HS-5 (cell line): Measurements from ENCODE around the gene CCDC8.
A peak's percentile ranks its signal among the peaks of the same experiment; 100 is the strongest.
"Not testable (repeated sequence)": the region's sequence is repeated elsewhere in the genome, so short reads cannot be mapped to it uniquely, and the experiment has no call there.

ENCODE experiments used
- DNase-seq: peaks from one replicate; pipeline ENCODE4 v3.0.0-alpha.2; 2012; ENCODE audit warnings: low read depth

CCDC8 gene

GRCh38 chr19:46413262-46414031 lies at the start of gene CCDC8:
CCDC8 (minus strand) TSS chr19:46413564; CDS start chr19:46412810, 754 bp downstream.
- DNase-seq, result no peak

- no peak for DNase-seq
These were observed 48.2 kb upstream of the CCDC8 start for GRCh38 chr19:46461537-46461936.

DNA sequence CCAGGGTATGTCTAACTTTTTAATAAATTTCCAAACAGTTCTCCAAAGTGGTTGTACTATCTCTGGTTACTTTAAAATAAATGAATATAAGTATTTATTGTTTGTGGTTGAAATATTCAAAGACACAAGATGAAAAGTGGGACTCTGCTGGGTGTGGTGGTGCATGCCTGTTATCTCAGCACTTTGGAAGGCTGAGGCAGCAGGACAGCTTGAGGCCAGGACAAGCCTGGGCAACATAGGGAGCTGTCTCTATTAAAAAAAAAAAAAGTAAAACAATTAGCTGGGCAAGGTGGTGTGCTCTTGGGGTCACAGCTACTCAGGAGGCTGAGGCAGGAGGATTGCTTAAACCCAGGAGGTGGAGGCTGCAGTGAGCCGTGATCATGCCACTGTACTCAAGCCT lies 47.6 kb upstream of the CCDC8 start:
- no peak for DNase-seq

GRCh38 chr19:46460055-46460454 lies 46.7 kb upstream of the CCDC8 start:
- DNase-seq, result no peak

DNA sequence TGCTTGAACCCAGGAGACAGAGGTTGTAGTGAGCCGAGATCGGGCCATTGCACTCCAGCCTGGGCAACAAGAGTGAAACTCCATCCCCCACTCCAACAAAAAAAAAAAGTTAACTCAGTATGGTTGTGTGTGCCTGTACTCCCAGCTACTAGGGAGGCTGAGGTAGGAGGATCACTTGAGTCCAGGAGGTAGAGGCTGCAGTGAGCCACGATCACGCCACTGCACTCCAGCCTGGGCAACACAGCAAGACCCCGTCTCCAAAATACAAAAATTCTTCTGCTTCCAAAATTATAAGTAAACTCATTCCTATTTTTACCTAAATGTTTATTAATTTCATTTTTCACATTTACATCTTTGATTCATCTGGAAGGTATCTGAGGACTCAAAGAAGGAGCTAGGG lies 43.6 kb upstream of the CCDC8 start:
- no peak for DNase-seq

GRCh38 chr19:46454244-46454643 lies 40.9 kb upstream of the CCDC8 start:
- no peak for DNase-seq

- DNase-seq, result no peak
These were observed 40.3 kb upstream of the CCDC8 start for GRCh38 chr19:46453661-46454060.

- DNase-seq, result no peak
These were observed 38.8 kb upstream of the CCDC8 start for GRCh38 chr19:46452186-46452585.

- DNase-seq, result no peak
These were observed 38.0 kb upstream of the CCDC8 start for GRCh38 chr19:46451352-46451751.

- no peak for DNase-seq
These were observed 37.4 kb upstream of the CCDC8 start for GRCh38 chr19:46450737-46451136.

GRCh38 chr19:46449228-46449627 lies 35.9 kb upstream of the CCDC8 start:
- no peak for DNase-seq

GRCh38 chr19:46448601-46449000 lies 35.2 kb upstream of the CCDC8 start:
- no peak for DNase-seq

DNA sequence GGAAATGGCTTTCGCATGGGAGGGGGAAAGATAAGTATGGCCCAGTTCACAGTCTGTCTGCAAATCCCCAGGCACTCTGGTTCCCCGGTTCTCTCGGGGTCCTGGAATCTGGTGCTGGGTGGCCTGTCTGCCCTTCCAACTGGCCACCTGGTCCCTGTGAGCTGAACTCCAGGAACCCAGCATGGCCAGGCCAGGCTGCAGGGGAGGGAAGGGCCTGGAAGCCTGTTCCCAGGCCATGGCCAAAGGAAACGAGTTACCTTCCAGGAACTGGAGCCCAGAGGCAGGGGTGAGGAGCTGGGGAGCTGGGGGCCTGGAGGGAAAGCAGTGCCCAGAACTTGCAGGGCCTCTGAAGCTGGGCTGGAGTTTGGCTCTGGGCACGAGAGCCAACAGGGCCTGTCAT lies 34.5 kb upstream of the CCDC8 start:
- no peak for DNase-seq

- no peak for DNase-seq
These were observed 33.6 kb upstream of the CCDC8 start for GRCh38 chr19:46447006-46447405.

DNA sequence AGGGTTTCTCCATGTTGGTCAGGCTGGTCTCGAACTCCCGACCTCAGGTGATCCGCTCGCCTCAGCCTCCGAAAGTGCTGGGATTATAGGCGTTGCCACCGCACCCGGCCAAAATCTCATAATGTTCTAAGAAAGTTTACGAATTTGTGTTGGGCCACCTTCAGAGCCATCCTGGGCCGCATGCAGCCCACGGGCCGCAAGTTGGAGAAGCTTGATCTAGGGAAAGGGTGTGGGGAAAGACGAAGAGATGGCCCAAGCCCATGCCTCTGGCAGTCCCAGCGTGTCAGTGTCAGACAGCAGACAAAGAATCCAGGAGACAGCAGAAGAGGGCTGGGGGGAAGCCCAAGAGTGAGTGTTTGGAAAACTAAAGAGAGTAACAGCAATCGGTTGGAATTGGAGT lies 32.7 kb upstream of the CCDC8 start:
- DNase-seq, result no peak

DNA sequence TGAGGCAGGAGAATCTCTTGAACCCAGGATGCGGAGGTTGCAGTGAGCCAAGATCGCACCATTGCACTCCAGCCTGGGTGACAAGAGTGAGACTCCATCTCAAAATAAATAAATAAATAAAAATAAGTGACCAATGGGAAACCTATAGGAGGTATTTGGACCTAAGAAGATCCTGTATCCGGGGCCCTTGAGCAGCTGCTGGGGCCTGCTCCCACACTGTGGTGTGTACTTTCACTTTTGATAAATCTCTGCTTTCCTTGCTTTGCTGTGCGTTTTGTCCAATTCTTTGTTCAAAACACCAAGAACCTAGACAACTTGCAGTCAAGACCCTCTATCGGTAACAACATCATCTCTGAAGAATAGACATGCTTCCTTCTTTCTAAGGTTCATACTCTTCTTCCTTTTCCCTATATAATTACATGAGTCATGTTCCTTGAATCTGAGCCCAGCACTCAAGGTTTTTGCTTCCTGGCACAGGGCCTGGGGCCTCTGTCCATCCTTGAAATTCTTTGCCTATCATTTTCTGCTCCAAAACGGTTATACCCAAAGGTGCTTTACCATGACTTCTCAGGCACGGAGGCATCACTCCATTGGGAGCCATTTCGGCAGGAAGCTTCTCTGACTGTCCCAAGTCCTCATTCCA lies 29.6 kb upstream of the CCDC8 start:
- DNase-seq, result peak; percentile 51

DNA sequence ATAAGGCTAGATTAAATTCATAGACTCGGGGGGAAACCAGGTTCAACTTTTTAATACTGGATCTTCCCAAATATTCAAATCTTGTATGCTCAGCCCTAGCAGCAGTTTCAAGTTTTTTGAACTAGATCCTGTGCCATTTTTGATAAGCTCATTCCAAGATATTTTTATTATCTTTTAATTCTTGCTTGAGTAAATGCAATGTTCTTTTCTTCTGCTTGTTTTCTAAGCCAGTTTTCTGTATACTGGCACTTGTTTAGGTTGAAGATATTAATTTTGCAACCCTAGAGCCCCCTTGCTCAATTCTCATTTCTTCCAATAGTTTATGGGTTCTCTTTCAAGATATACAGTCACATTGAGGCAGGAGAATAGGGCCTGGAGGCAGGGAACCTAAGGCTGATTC lies 28.5 kb upstream of the CCDC8 start:
- DNase-seq, result no peak

DNA sequence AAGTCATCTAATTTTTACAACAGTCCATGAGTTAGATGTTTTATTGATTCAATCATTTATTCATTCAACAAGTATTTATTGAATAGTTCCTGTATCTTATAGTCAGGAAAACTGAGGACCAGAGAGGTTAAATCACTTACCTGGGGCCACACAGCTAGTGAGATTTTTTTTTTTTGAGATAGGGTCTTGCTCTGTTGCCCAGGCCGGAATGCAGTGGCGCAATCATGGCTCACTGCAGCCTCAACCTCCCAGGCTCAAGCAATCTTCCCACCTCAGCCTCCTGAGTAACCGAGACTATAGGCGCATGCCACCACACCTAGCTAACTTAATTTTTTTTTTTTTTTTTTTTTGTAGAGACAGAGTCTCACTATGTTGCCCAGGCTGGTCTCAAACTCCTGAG lies 22.3 kb upstream of the CCDC8 start:
- not testable (repeated sequence) for DNase-seq

DNA sequence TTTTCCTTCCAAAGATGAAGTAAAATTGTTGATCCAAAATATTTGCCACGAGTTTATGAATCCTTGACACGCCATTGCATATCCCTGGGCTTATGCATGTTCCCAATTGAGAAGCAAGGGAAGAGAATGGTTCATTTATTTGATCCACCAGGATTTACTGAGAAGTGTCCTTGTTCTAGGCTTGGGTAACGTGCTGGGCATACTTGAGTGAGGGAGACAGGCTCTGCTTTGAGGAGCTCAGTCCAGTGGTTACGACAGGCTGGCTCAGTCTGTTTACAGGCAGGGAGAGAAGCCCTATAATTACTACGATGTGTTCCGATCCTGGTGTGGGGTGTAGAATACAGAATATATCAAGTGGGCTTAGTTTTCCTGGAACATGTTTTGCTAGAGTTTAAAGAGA lies 21.6 kb upstream of the CCDC8 start:
- DNase-seq, result no peak

DNA sequence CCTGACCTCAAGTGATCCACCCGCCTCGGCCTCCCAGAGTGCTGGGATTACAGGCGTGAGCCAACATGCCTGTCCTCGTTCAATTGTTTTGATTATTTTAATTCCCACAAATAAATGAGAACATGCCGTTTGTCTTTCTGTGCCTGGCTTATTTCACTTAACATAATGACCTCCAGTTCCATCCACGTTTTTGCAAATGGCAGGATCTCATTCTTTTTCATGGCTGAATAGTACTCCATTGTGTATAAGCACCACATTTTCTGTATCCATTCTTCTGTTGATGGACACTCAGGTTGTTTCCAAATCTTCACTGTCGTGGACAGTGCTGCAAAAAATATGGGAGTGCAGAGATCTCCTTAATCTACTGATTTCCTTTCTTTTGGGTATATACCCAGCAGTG lies 20.1 kb upstream of the CCDC8 start:
- not testable (repeated sequence) for DNase-seq

DNA sequence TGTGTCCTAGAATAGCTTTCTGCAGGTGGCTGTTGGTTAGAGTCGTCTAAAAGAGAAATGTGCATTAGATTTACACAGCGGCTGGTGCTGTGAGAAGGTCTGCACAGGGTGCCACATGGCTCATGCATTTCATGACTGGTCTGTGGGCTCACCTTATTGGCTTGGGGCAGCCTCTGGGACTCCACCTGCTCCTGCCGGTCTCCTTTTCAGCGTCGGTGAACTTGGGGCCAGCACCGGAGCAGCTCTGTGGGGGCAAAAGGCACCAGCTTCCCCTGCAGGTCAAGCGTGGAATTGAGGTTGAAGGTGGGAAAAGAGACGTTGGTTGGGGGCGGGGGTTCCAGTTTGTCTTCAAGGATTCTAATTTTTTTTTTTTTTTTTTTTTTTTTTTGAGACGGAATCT lies 18.5 kb upstream of the CCDC8 start:
- DNase-seq, result no peak

DNA sequence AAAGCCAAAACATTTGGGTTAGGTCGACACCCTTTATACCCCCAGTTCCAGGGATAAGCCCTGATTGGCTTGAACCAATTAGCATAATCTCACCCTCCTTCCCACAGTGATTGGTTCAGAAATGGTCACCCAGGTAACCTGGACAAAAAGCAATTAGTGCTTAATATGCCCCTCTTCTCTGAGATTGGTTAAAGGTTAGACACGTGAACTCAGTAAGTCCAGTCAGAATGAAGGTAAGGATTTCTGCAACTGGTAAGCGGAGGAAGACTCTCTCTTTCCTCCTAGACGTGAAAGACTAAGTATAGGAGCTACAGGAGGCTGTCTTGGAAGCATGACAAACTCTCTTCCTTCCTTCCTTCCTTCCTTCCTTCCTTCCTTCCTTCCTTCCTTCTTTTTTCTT lies 16.6 kb upstream of the CCDC8 start:
- no peak for DNase-seq

DNA sequence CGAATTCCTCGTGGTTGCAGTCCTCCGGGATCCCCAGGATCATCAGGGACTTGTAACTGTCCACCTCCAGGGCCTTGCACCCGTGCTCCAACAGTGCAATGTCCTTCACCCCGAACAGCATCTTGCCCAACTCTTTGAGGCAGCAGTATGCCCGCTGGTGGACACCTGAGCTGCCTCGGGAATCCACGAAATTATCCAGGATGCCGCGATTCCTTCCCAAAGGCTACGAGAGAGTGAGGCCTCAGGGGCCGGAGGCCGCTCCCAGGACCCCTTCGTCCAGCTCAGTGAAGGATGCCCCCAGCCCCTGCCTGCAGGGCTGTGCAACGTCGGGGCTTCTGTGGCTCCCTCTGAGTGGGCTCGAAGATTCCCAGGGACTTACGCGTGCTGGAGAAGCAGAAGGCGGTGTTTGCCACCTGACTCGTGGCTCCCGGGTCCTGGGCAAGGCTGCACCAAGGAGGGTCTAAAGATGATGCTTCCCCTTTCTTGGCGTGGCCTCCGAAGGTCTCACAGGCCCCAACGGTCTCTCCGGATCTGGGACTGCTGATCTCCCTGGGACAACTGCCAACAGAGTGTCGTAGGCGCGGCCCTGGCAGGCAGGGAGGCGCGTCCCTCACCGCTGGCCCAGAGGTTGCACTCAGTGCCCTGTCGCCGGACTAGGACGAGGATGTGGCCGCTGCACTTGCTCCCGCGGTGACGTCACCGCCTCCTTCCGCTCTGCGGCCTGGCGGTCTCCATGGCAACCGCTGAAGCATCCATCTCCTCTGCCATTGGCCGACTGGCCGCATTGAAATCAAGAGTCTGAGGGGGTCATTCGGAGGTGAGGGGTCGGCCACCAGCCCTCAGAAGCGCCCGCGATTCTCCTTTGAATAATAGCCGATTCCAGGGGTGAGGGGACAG lies 15.1 kb upstream of the CCDC8 start, which contains the start of gene PNMA8C:
Gene PNMA8C, minus strand, starts transcription at position 698 of the 897 bp plus-strand sequence. Its CDS starts 577 bp downstream, at position 121.
- DNase-seq, result no peak
